Fibroblast of lung (primary cell): ENCODE measurements around the gene ZNF710. TPM values are rescaled to one million over a fixed set of nuclear protein-coding genes. Genes with fewer than 3 reads are reported as not detected.

Experiments used
- DNase-seq, 2 donors: peaks; one replicate each; pipeline versions ENCODE4 v3.0.0 to v3.0.0-alpha.2; 2010; ENCODE audit warnings: low read depth in 2 of 2
- H2AFZ ChIP-seq: 2 replicates; pipeline ENCODE4 v1.5.1; 2012; ENCODE audit warnings: low read length, control low read depth, inconsistent platforms
- H3K27ac ChIP-seq: 2 replicates; pipeline ENCODE4 v1.5.1; 2011; ENCODE audit warnings: low read length, control low read depth; ENCODE audit not compliant: insufficient read depth
- H3K27me3 ChIP-seq: 2 replicates; pipeline ENCODE4 v1.5.1; 2011; ENCODE audit warnings: mild to moderate bottlenecking, low read length; ENCODE audit not compliant: control insufficient read depth, insufficient read depth
- H3K36me3 ChIP-seq: 2 replicates; pipeline ENCODE4 v1.5.1; 2011; ENCODE audit warnings: low read length; ENCODE audit not compliant: control insufficient read depth, insufficient read depth
- H3K4me1 ChIP-seq: 2 replicates; pipeline ENCODE4 v1.5.1; 2011; ENCODE audit warnings: low read length; ENCODE audit not compliant: control insufficient read depth, insufficient read depth; ENCODE audit errors: extremely low read depth
- H3K4me2 ChIP-seq: 2 replicates; pipeline ENCODE4 v1.5.1; 2011; ENCODE audit warnings: low read length, control low read depth; ENCODE audit not compliant: insufficient read depth; ENCODE audit errors: extremely low read depth
- H3K4me3 ChIP-seq, 4 experiments: fragments of 200-600 bp in 1 of 4; sonication (generic) in 1 of 4; replicated peaks in 1 of 4; 2 replicates each; pipeline ENCODE4 v1.5.1; 2011 to 2016; ENCODE audit warnings: low read length in 4 of 4, low read depth in 3 of 4, mild to moderate bottlenecking in 3 of 4, control low read depth in 2 of 4, inconsistent platforms in 1 of 4, mixed read lengths in 1 of 4; ENCODE audit not compliant: insufficient read depth in 1 of 4; ENCODE audit errors: control extremely low read depth in 1 of 4
- H3K79me2 ChIP-seq: 2 replicates; pipeline ENCODE4 v1.5.1; 2012; ENCODE audit warnings: mild to moderate bottlenecking, low read length, inconsistent platforms; ENCODE audit not compliant: control insufficient read depth, insufficient read depth
- H3K9ac ChIP-seq: 2 replicates; pipeline ENCODE4 v1.5.1; 2011; ENCODE audit warnings: mild to moderate bottlenecking, low read length, control low read depth; ENCODE audit not compliant: insufficient read depth
- H3K9me3 ChIP-seq: 2 replicates; pipeline ENCODE4 v1.5.1; 2012; ENCODE audit warnings: low read depth, low read length; ENCODE audit not compliant: control insufficient read depth, insufficient read depth
- H4K20me1 ChIP-seq: 2 replicates; pipeline ENCODE4 v1.5.1; 2011; ENCODE audit warnings: low read length; ENCODE audit not compliant: control insufficient read depth, insufficient read depth; ENCODE audit errors: extremely low read depth
- EZH2 ChIP-seq: IDR thresholded peaks from 2 replicates; pipeline ENCODE4 v1.5.1; 2012; ENCODE audit warnings: low read length, control low read depth, mild to moderate bottlenecking; ENCODE audit errors: missing control alignments
- polyA plus RNA-seq, 2 donors: library from polyadenylated mRNA; depleted of rRNA in 1 of 2; stranded (reverse) in 1 of 2; unstranded in 1 of 2; fragments of >200 nt; gene quantifications; 2 replicates each; pipeline ENCODE4 v1.2.1, GENCODE V29; 2011 to 2012; ENCODE audit warnings: missing spikeins in 1 of 2
- total RNA-seq: library from RNA; depleted of rRNA; stranded (reverse); fragments of >200 nt; gene quantifications from 2 replicates; pipeline ENCODE4 v1.2.1, GENCODE V29; 2014
- TF ChIP-seq, protein P1 (sequence below), 2 donors: IDR thresholded peaks in 1 of 2; conservative IDR thresholded peaks in 1 of 2; 1 replicate in 1 of 2; 2 replicates in 1 of 2; pipeline ENCODE4 v1.5.1; 2011 to 2012; ENCODE audit warnings: low read length in 2 of 2, control low read depth in 1 of 2, inconsistent platforms in 1 of 2, low read depth in 1 of 2, mild to moderate bottlenecking in 1 of 2

Gene ZNF710
- total and polyA plus RNA-seq, 2 donors (not counting 1 experiment from before 2014, with no cell fraction given) = 2.1 to 9.4 TPM

DNA sequence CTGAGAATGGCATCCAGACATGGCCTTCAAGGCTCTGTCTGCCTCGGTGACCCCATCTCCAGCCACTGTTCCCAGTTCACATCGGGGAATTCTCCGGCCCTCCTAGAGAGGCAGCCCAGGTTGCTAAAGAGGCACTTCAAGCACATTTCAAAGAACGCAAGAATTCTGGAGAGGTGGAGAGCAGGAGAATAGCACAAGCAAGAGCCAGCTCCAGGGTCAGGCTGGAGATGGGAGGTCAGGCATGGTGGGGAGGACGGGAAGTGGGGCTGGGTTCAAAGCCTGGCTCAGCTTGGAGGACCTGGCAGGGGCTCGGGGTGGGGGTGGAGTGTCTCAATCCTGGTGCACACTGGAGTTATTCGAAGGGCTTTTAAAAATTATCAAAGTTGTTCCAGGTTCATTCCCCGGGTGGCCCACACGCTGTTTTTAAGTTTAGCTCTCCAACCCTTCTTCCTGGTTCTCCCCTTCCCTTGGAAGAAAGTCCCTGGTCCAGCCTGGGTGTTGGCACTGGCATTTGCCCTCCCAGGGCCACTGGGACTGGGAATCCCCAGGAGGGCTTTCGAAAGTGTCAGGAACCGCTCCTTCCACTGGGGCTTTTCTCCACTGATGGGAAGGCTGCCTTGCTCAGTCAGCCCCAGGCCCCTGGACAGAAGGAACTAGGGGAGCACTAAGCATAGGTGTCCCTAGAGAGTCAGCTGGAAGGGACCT is 35.8 kb downstream of the ZNF710 start:
- peaks cover 21% of the 10 kb centered on the region for H3K79me2 ChIP-seq
- peaks cover 32% of the 10 kb centered on the region for H3K4me1 ChIP-seq
- no peak overlapping the region for H2AFZ ChIP-seq
- no peaks in the 10 kb centered on the region for H3K27me3 ChIP-seq
- H3K9ac ChIP-seq = no peak overlapping the region
- no peaks in the 10 kb centered on the region for H3K9me3 ChIP-seq
- no peaks in the 10 kb centered on the region for H4K20me1 ChIP-seq
- peak overlapping the region; percentile 61 for H3K27ac ChIP-seq
- TF ChIP-seq EZH2 = no peak
- TF ChIP-seq, protein P1, sequence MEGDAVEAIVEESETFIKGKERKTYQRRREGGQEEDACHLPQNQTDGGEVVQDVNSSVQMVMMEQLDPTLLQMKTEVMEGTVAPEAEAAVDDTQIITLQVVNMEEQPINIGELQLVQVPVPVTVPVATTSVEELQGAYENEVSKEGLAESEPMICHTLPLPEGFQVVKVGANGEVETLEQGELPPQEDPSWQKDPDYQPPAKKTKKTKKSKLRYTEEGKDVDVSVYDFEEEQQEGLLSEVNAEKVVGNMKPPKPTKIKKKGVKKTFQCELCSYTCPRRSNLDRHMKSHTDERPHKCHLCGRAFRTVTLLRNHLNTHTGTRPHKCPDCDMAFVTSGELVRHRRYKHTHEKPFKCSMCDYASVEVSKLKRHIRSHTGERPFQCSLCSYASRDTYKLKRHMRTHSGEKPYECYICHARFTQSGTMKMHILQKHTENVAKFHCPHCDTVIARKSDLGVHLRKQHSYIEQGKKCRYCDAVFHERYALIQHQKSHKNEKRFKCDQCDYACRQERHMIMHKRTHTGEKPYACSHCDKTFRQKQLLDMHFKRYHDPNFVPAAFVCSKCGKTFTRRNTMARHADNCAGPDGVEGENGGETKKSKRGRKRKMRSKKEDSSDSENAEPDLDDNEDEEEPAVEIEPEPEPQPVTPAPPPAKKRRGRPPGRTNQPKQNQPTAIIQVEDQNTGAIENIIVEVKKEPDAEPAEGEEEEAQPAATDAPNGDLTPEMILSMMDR (conservative IDR thresholded peaks at IDR 0.05 in 1 of 2, IDR thresholded peaks at IDR 0.05 in 1 of 2; ENCODE audit: low read depth in 1 of 2, low read length in 2 of 2) = no peak
- no peak overlapping the region for H3K4me3 ChIP-seq
- H3K4me2 ChIP-seq = peak overlapping the region; percentile 19
- no peak for DNase-seq
- H3K36me3 ChIP-seq = no peaks in the 10 kb centered on the region

DNA sequence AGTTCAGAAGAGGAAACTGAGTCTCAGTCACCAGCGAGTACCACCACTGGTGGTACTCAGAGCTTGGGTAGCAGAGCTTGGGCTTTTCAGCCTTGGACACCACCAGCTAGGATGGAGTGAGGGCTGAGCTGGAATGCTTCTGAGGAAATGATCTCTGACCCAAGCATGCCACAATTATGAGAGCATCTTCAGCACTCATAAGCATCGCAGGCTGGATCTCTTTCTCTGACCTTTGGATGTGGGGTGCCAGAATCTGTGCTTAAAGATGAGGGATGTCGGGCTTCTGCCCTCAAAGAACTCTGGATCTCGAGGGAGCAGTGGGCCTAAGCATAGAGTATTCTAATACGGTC is 36.4 kb downstream of the ZNF710 start:
- TF ChIP-seq EZH2 = no peak
- TF ChIP-seq, protein P1 (conservative IDR thresholded peaks at IDR 0.05 in 1 of 2, IDR thresholded peaks at IDR 0.05 in 1 of 2; ENCODE audit: low read depth in 1 of 2, low read length in 2 of 2) = no peak
- DNase-seq = peak; percentile 39 to 70
- H2AFZ ChIP-seq = no peak overlapping the region
- peak overlapping the region; percentile 7 for H3K4me2 ChIP-seq
- H4K20me1 ChIP-seq = no peaks in the 10 kb centered on the region
- H3K36me3 ChIP-seq = no peaks in the 10 kb centered on the region
- no peaks in the 10 kb centered on the region for H3K9me3 ChIP-seq
- H3K4me3 ChIP-seq = no peak overlapping the region
- peaks cover 32% of the 10 kb centered on the region for H3K4me1 ChIP-seq
- H3K27ac ChIP-seq = peak overlapping the region; percentile 61
- no peaks in the 10 kb centered on the region for H3K27me3 ChIP-seq
- peaks cover 21% of the 10 kb centered on the region for H3K79me2 ChIP-seq
- H3K9ac ChIP-seq = no peak overlapping the region

GRCh38 chr15:90037961-90038631 is 37.0 kb downstream of the ZNF710 start:
- Histone ChIP-seq H3K79me2 (peaks cover 21% of the 10 kb centered on the region), H3K4me3 (no peak overlapping the region), H3K9ac (no peak overlapping the region), H3K9me3 (no peaks in the 10 kb centered on the region), H2AFZ (no peak overlapping the region), H3K36me3 (no peaks in the 10 kb centered on the region), H3K4me1 (peaks cover 32% of the 10 kb centered on the region), H3K4me2 (peak overlapping the region; percentile 7), H3K27ac (peak overlapping the region; percentile 61), H3K27me3 (no peaks in the 10 kb centered on the region), H4K20me1 (no peaks in the 10 kb centered on the region)
- DNase-seq = peak; percentile 28 to 82
- no peak for TF ChIP-seq EZH2
